Tibial artery (tissue), 4 donors: ENCODE results near the gene TGM6.

Experiments
- DNase-seq, 2 donors: peaks; one replicate each; pipeline ENCODE4 v3.0.0-alpha.2; 2019
- H3K27ac ChIP-seq, 2 donors: fragments of 200-600 bp; sonication (generic) in 1 of 2; 1 replicate in 1 of 2; 2 replicates in 1 of 2; pipeline ENCODE4 v1.5.1; 2018 to 2019; ENCODE audit warnings: mild to moderate bottlenecking in 1 of 2
- H3K27me3 ChIP-seq, 2 donors: fragments of 200-600 bp; sonication (generic) in 1 of 2; one replicate each; pipeline versions ENCODE4 v1.5.1 to v1.6.0; 2016 to 2019
- H3K36me3 ChIP-seq, 3 donors: fragments of 200-600 bp; sonication (generic) in 2 of 3; one replicate each; pipeline ENCODE4 v1.5.1; 2016 to 2019; ENCODE audit warnings: mild to moderate bottlenecking in 2 of 3
- H3K4me1 ChIP-seq, 4 donors: fragments of 200-600 bp; sonication (generic) in 2 of 4; 1 replicate in 3 of 4; 2 replicates in 1 of 4; pipeline ENCODE4 v1.5.1; 2016 to 2019
- H3K4me3 ChIP-seq, 2 donors: fragments of 200-600 bp; sonication (generic) in 1 of 2; 1 replicate in 1 of 2; 2 replicates in 1 of 2; pipeline ENCODE4 v1.5.1; 2018 to 2019; ENCODE audit warnings: mild to moderate bottlenecking in 2 of 2
- H3K9me3 ChIP-seq, 3 donors: fragments of 200-600 bp; sonication (generic) in 1 of 3; one replicate each; pipeline ENCODE4 v1.5.1; 2016 to 2019
- CTCF ChIP-seq, 2 experiments: fragments of 200-600 bp in 1 of 2; fragments of 450-650 bp in 1 of 2; IDR thresholded peaks; one replicate each; pipeline ENCODE4 v1.5.1; 2017 to 2019; ENCODE audit warnings: antibody characterized with exemption in 2 of 2, mild to moderate bottlenecking in 1 of 2, moderate library complexity in 1 of 2
- intact Hi-C: fragments of 100-400 bp; cut with DNase I; formaldehyde crosslinking; loops from one replicate; pipeline ENCODE4 v1.15.0; 2023; ENCODE audit warnings: low total_unique reads

The TGM6 gene

GRCh38 chr20:2350606-2351005 is 30.1 kb upstream of the TGM6 start:
- Histone ChIP-seq H3K27ac (no peak overlapping the region), H3K4me1 (no peaks in the 10 kb centered on the region), H3K36me3 (no peaks in the 10 kb centered on the region), H3K27me3 (peaks cover 0 to 15% of the 10 kb centered on the region in 2 donors), H3K4me3 (no peak overlapping the region), H3K9me3 (peaks cover 0 to 7% (median 0%) of the 10 kb centered on the region in 3 donors)
- no peak for DNase-seq
- TF ChIP-seq CTCF (IDR thresholded peaks at IDR 0.05) = no peak
- intact Hi-C loops = no loop called here

GRCh38 chr20:2353231-2353630 is 27.5 kb upstream of the TGM6 start:
- no peaks in the 10 kb centered on the region for H3K36me3 ChIP-seq
- no peak for DNase-seq
- TF ChIP-seq CTCF (IDR thresholded peaks at IDR 0.05) = no peak
- H3K27ac ChIP-seq = no peak overlapping the region
- no peaks in the 10 kb centered on the region for H3K4me1 ChIP-seq
- H3K27me3 ChIP-seq = peaks cover 0 to 10% of the 10 kb centered on the region in 2 donors
- no peaks in the 10 kb centered on the region for H3K9me3 ChIP-seq
- H3K4me3 ChIP-seq = no peak overlapping the region
- intact Hi-C loops = no loop called here

GRCh38 chr20:2357114-2357513 is 23.6 kb upstream of the TGM6 start:
- no peaks in the 10 kb centered on the region for H3K36me3 ChIP-seq
- intact Hi-C loops = no loop called here
- no peaks in the 10 kb centered on the region for H3K27me3 ChIP-seq
- H3K9me3 ChIP-seq = peaks cover 0 to 9% (median 6%) of the 10 kb centered on the region in 3 donors
- no peak overlapping the region for H3K27ac ChIP-seq
- no peak for TF ChIP-seq CTCF (IDR thresholded peaks at IDR 0.05)
- no peaks in the 10 kb centered on the region for H3K4me1 ChIP-seq
- H3K4me3 ChIP-seq = no peak overlapping the region
- DNase-seq = no peak

- no peak for DNase-seq
- Histone ChIP-seq H3K27ac (no peak overlapping the region), H3K27me3 (no peaks in the 10 kb centered on the region), H3K4me1 (no peaks in the 10 kb centered on the region), H3K9me3 (peaks cover 0 to 15% (median 8%) of the 10 kb centered on the region in 3 donors), H3K4me3 (no peak overlapping the region), H3K36me3 (no peaks in the 10 kb centered on the region)
- intact Hi-C loops = no loop called here
- no peak for TF ChIP-seq CTCF (IDR thresholded peaks at IDR 0.05)
These were observed 22.7 kb upstream of the TGM6 start for GRCh38 chr20:2358006-2358405.

GRCh38 chr20:2361035-2361593 is 19.6 kb upstream of the TGM6 start:
- no peak for TF ChIP-seq CTCF (IDR thresholded peaks at IDR 0.05)
- Histone ChIP-seq H3K9me3 (peaks cover 0 to 15% (median 8%) of the 10 kb centered on the region in 3 donors), H3K36me3 (no peaks in the 10 kb centered on the region), H3K4me1 (no peaks in the 10 kb centered on the region), H3K27ac (no peak overlapping the region), H3K27me3 (no peaks in the 10 kb centered on the region), H3K4me3 (no peak overlapping the region)
- intact Hi-C loops = loop anchor here (10.0 kb wide), 1 partner anchor 1786 kb away; no protein-coding TSS in a partner anchor
- DNase-seq = no peak

- TF ChIP-seq CTCF (IDR thresholded peaks at IDR 0.05) = no peak
- intact Hi-C loops = loop anchor here (10.0 kb wide), 1 partner anchor 1788 kb away; no protein-coding TSS in a partner anchor
- peaks cover 0 to 15% (median 8%) of the 10 kb centered on the region in 3 donors for H3K9me3 ChIP-seq
- no peak overlapping the region for H3K4me3 ChIP-seq
- H3K4me1 ChIP-seq = no peaks in the 10 kb centered on the region
- H3K27ac ChIP-seq = no peak overlapping the region
- DNase-seq = no peak
- no peaks in the 10 kb centered on the region for H3K36me3 ChIP-seq
- H3K27me3 ChIP-seq = no peaks in the 10 kb centered on the region
These were observed 17.5 kb upstream of the TGM6 start for GRCh38 chr20:2363187-2363586.
